ENCODE results near the gene PKM.

- TF ChIP-seq CTCF (IDR thresholded peaks at IDR 0.05) (no peak), ZFX (IDR thresholded peaks at IDR 0.05; ENCODE audit: borderline replicate concordance) (no peak)
Observed at GRCh38 chr15:72220687-72221086, 10.3 kb downstream of the PKM start.

Measured in 22Rv1 (cell line).